Stomach (tissue), 9 donors: ENCODE measurements around the gene PLPP3. TPM values are rescaled to one million over a fixed set of nuclear protein-coding genes. Genes with fewer than 3 reads are reported as not detected.

Experiments
- DNase-seq, 2 donors: peaks; one replicate each; pipeline versions ENCODE4 v3.0.0 to v3.0.0-alpha.2; 2013 to 2019
- H3K27ac ChIP-seq, 5 donors: fragments of 200-600 bp in 4 of 5; sonication (generic) in 4 of 5; one replicate each; pipeline ENCODE4 v1.5.1; 2013 to 2019; ENCODE audit warnings: mild to moderate bottlenecking in 1 of 5, moderate library complexity in 1 of 5
- H3K27me3 ChIP-seq, 3 donors: fragments of 200-600 bp; sonication (generic); one replicate each; pipeline ENCODE4 v1.5.1; 2017 to 2019; ENCODE audit warnings: mixed run types in 1 of 3
- H3K36me3 ChIP-seq, 4 donors: fragments of 200-600 bp; sonication (generic); 1 replicate in 3 of 4; 2 replicates in 1 of 4; pipeline ENCODE4 v1.5.1; 2016 to 2019
- H3K4me1 ChIP-seq, 4 donors: fragments of 200-600 bp; sonication (generic); one replicate each; pipeline ENCODE4 v1.5.1; 2016 to 2019
- H3K4me3 ChIP-seq, 4 donors: fragments of 200-600 bp; sonication (generic) in 3 of 4; one replicate each; pipeline ENCODE4 v1.5.1; 2016 to 2019; ENCODE audit warnings: mild to moderate bottlenecking in 1 of 4
- H3K9me3 ChIP-seq, 4 donors: fragments of 200-600 bp; sonication (generic); one replicate each; pipeline ENCODE4 v1.5.1; 2016 to 2019
- CTCF ChIP-seq, 7 experiments: fragments of 450-650 bp in 4 of 7; fragments of 200-600 bp in 3 of 7; sonication (generic) in 3 of 7; IDR thresholded peaks; one replicate each; pipeline ENCODE4 v1.5.1; 2016 to 2019; ENCODE audit warnings: antibody characterized with exemption in 7 of 7, control low read depth in 2 of 7, mild to moderate bottlenecking in 1 of 7
- EP300 ChIP-seq: sonication (generic); formaldehyde crosslinking; IDR thresholded peaks from one replicate; pipeline ENCODE4 v1.6.1; 2017; ENCODE audit warnings: antibody characterized with exemption
- POLR2A ChIP-seq, 4 donors: fragments of 450-650 bp; IDR thresholded peaks; one replicate each; pipeline ENCODE4 v1.6.1; 2016; ENCODE audit warnings: antibody characterized with exemption in 4 of 4, control low read depth in 2 of 4, mild to moderate bottlenecking in 1 of 4, moderate library complexity in 1 of 4
- POLR2AphosphoS5 ChIP-seq, 3 donors: sonication (generic); formaldehyde crosslinking; IDR thresholded peaks; one replicate each; pipeline ENCODE4 v1.6.1; 2016; ENCODE audit warnings: antibody characterized with exemption in 3 of 3
- WGBS, 5 donors: extraction: QIAGEN DNeasy Blood & Tissue Kit in 3 of 5; methylation state at CpG; one replicate each; pipeline versions ENCODE4 v1.1.5 to v1.1.7; 2013 to 2018; 5-methylcytosine and 5-hydroxymethylcytosine counted together
- intact Hi-C: fragments of 100-400 bp; cut with DNase I; formaldehyde crosslinking; loops from one replicate; pipeline ENCODE4 v1.15.1; 2023; ENCODE audit warnings: low total_unique reads
- polyA plus RNA-seq, 3 donors: library from polyadenylated mRNA; stranded (reverse); fragments of 200-250 nt; gene quantifications; one replicate each; pipeline ENCODE4 v1.2.3, GENCODE V29; 2013
- total RNA-seq, 5 donors: library from RNA; depleted of rRNA; stranded (reverse); fragments of >200 nt; gene quantifications; one replicate each; pipeline versions ENCODE4 v1.1.0 to v1.2.3, GENCODE V29; 2014 to 2016
- donor health status: healthy with polysubstance abuse.
- donor health status: Bipolar disorder and iron deficiency.
- donor health status: healthy.

PLPP3 gene
- total and polyA plus RNA-seq, 8 donors: 11.1 to 145 (median 46.1) TPM

DNA sequence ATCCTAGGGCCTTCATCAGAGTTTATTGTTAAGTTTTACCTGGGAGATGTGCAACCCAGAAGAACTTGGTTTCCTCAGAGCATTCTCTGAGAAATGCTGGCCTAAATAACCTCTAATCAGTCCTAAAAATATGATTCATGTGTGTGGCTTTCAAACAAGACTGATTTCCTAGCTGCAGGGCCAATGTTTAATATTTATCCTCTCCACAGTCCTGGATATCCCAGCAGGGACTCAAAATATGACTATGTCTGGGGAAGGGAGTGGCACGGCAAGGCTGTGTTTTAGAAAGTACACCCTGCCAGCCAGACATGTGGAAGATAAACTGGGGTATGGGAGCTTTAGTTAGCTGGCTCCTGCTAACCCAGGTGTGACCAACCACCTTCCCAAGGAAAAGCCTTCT, 26.3 kb downstream of the PLPP3 start:
- intact Hi-C loops: no loop called here
- peak overlapping the region in 2 of 5 donors; percentile 22 to 25 for H3K27ac ChIP-seq
- H3K4me3 ChIP-seq: no peak overlapping the region
- no peaks in the 10 kb centered on the region for H3K27me3 ChIP-seq
- TF ChIP-seq EP300 (no peak), POLR2A (IDR thresholded peaks at IDR 0.05) (no peak), CTCF (IDR thresholded peaks at IDR 0.05) (no peak), POLR2AphosphoS5 (IDR thresholded peaks at IDR 0.05) (no peak)
- H3K9me3 ChIP-seq: no peaks in the 10 kb centered on the region
- peaks cover 43 to 70% (median 54%) of the 10 kb centered on the region in 4 donors for H3K4me1 ChIP-seq
- 30 to 86% (median 56%) methylated on average over 1 of the region's 1 CpG for WGBS, 5 donors
- no peaks in the 10 kb centered on the region for H3K36me3 ChIP-seq
- DNase-seq: no peak

DNA sequence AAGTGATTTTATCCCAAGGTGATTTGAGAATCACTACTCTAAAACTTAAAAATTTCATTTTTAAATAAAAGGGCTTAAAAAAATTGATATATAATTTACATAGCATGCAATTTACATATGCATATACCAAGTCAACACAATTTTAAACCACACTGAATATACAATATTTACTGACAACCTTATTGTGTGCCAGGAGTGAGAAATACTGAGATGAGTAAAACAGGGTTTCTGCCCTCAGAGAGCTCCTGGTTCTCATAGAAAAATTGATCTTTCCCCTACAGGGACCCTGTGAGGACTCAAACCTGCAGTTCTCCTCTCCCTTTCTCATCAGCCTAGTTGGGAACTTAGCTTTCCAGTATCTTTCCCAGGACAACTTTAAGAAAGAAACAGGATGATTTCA, 27.0 kb downstream of the PLPP3 start:
- Histone ChIP-seq H3K27ac (peak overlapping the region in 3 of 5 donors; percentile 13 to 25 (median 22)), H3K27me3 (no peaks in the 10 kb centered on the region), H3K9me3 (no peaks in the 10 kb centered on the region), H3K4me3 (no peak overlapping the region), H3K36me3 (no peaks in the 10 kb centered on the region), H3K4me1 (peaks cover 48 to 70% (median 59%) of the 10 kb centered on the region in 4 donors)
- TF ChIP-seq POLR2AphosphoS5 (IDR thresholded peaks at IDR 0.05): no peak
- TF ChIP-seq EP300: no peak
- TF ChIP-seq CTCF (IDR thresholded peaks at IDR 0.05): no peak
- TF ChIP-seq POLR2A (IDR thresholded peaks at IDR 0.05): no peak
- intact Hi-C loops: no loop called here
- DNase-seq: no peak

- no peak overlapping the region for H3K4me3 ChIP-seq
- no peaks in the 10 kb centered on the region for H3K27me3 ChIP-seq
- TF ChIP-seq POLR2AphosphoS5 (IDR thresholded peaks at IDR 0.05): no peak
- no peak for TF ChIP-seq POLR2A (IDR thresholded peaks at IDR 0.05)
- TF ChIP-seq EP300: no peak
- TF ChIP-seq CTCF (IDR thresholded peaks at IDR 0.05): no peak
- no peaks in the 10 kb centered on the region for H3K36me3 ChIP-seq
- peak in 1 of 2 donors; percentile 40 for DNase-seq
- intact Hi-C loops: no loop called here
- no peak overlapping the region for H3K27ac ChIP-seq
- peaks cover 50 to 74% (median 62%) of the 10 kb centered on the region in 4 donors for H3K4me1 ChIP-seq
- no peaks in the 10 kb centered on the region for H3K9me3 ChIP-seq
- WGBS, 5 donors: 58 to 86% (median 70%) methylated on average over 3 of the region's 3 CpGs
Measured at GRCh38 chr1:56551691-56552090, 27.7 kb downstream of the PLPP3 start.

GRCh38 chr1:56550859-56551188, 28.5 kb downstream of the PLPP3 start:
- DNase-seq: no peak
- WGBS, 5 donors: 66 to 88% (median 79%) methylated on average over 4 of the region's 4 CpGs
- Histone ChIP-seq H3K4me1 (peaks cover 53 to 83% (median 69%) of the 10 kb centered on the region in 4 donors), H3K9me3 (no peaks in the 10 kb centered on the region), H3K27ac (peak overlapping the region in 2 of 5 donors; percentile 25 to 53), H3K36me3 (no peaks in the 10 kb centered on the region), H3K4me3 (no peak overlapping the region), H3K27me3 (no peaks in the 10 kb centered on the region)
- intact Hi-C loops: no loop called here
- TF ChIP-seq POLR2AphosphoS5 (IDR thresholded peaks at IDR 0.05): no peak
- no peak for TF ChIP-seq EP300
- no peak for TF ChIP-seq POLR2A (IDR thresholded peaks at IDR 0.05)

DNA sequence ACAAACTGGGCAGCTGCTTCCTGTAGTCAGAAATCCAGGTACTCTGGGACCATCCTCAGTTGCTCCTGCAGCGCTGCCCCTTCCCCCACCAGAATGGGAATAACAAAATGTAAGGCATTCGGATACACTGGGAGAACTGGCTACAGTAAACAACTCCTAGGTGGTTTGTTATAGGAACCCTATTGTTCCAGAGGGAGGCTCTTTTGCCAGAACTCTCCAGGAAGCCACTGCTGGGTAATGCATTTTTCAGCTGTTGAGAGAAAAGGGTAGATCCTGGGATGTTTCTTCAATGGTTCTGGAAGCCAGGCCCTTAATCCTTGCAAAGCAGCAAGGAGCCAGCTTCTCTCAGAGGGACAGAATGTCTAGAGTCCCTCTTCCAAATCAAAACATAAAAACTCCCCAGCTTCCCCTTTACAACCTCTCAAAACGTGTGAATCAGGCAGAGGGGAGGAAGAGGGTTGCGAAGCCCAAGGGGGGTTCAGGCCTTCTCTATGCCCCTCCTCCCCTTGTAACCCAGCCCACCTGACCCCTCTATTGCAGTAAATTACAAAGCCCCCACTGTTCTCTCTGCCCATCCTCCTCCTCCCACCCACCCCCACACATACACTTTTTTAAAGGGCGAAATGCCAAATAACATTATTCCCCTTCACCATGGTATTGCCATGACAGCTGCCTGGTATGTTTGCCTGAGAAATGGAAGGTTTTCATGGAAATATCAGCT, 29.1 kb downstream of the PLPP3 start:
- Histone ChIP-seq H3K27ac (peak overlapping the region in 3 of 5 donors; percentile 25 to 53 (median 35)), H3K9me3 (no peaks in the 10 kb centered on the region), H3K27me3 (no peaks in the 10 kb centered on the region), H3K4me3 (no peak overlapping the region), H3K4me1 (peaks cover 58 to 88% (median 74%) of the 10 kb centered on the region in 4 donors), H3K36me3 (no peaks in the 10 kb centered on the region)
- WGBS, 5 donors: 67 to 81% (median 74%) methylated on average over 5 of the region's 5 CpGs
- DNase-seq: no peak
- intact Hi-C loops: no loop called here
- no peak for TF ChIP-seq CTCF (IDR thresholded peaks at IDR 0.05)
- TF ChIP-seq POLR2AphosphoS5 (IDR thresholded peaks at IDR 0.05): no peak
- no peak for TF ChIP-seq POLR2A (IDR thresholded peaks at IDR 0.05)
- no peak for TF ChIP-seq EP300
